WERI-Rb-1 (cell line): ENCODE measurements around the gene CDH23.

Experiments used
- DNase-seq: peaks from one replicate; pipeline ENCODE4 v3.0.0-alpha.2; 2020
- H3K27ac ChIP-seq: fragments of 250-450 bp; sonication (Bioruptor Pico); 2 replicates; pipeline ENCODE4 v1.5.1; 2020; ENCODE audit warnings: mild to moderate bottlenecking, moderate library complexity
- H3K27me3 ChIP-seq: fragments of 250-450 bp; sonication (Bioruptor Pico); 2 replicates; pipeline ENCODE4 v1.5.1; 2021; ENCODE audit warnings: mild to moderate bottlenecking, low read depth, moderate library complexity; ENCODE audit not compliant: insufficient read depth, severe bottlenecking
- H3K36me3 ChIP-seq: fragments of 250-450 bp; sonication (Bioruptor Pico); 2 replicates; pipeline ENCODE4 v1.5.1; 2020; ENCODE audit warnings: mild to moderate bottlenecking, moderate library complexity
- H3K4me3 ChIP-seq: 2 replicates; pipeline ENCODE4 v1.5.1; 2011; ENCODE audit warnings: low read depth, mild to moderate bottlenecking, control low read depth, low read length
- H3K9me3 ChIP-seq: fragments of 250-450 bp; sonication (Bioruptor Pico); 2 replicates; pipeline ENCODE4 v1.5.1; 2021; ENCODE audit warnings: mild to moderate bottlenecking, moderate library complexity; ENCODE audit not compliant: severe bottlenecking
- TF ChIP-seq, protein P1 (sequence below): IDR thresholded peaks from 2 replicates; pipeline ENCODE4 v1.5.1; 2011; ENCODE audit warnings: low read depth, mild to moderate bottlenecking, control low read depth, inconsistent platforms, low read length

CDH23 gene

DNA sequence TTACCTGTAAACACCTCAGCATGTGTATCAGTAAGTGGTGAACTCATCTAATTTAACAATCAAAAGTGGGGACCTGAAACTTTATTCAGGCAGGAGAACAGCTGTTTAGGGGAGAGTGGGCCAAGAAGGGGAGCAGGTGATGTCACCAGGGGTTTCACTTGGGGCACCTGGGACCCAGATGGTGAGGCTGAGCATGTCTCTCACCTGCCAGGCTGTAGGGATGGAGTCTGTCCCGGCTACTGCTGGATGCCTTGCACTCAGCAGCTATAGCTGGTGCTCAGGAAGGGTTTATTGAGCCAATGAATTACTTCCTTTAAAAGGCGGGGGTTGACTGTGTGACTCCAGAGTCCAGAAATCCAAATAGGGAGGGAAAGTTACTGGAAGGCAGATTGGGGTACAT lies 23.0 kb downstream of the CDH23 start:
- no peak overlapping the region for H3K27ac ChIP-seq
- TF ChIP-seq, protein P1, sequence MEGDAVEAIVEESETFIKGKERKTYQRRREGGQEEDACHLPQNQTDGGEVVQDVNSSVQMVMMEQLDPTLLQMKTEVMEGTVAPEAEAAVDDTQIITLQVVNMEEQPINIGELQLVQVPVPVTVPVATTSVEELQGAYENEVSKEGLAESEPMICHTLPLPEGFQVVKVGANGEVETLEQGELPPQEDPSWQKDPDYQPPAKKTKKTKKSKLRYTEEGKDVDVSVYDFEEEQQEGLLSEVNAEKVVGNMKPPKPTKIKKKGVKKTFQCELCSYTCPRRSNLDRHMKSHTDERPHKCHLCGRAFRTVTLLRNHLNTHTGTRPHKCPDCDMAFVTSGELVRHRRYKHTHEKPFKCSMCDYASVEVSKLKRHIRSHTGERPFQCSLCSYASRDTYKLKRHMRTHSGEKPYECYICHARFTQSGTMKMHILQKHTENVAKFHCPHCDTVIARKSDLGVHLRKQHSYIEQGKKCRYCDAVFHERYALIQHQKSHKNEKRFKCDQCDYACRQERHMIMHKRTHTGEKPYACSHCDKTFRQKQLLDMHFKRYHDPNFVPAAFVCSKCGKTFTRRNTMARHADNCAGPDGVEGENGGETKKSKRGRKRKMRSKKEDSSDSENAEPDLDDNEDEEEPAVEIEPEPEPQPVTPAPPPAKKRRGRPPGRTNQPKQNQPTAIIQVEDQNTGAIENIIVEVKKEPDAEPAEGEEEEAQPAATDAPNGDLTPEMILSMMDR = no peak
- no peak for DNase-seq
- H3K27me3 ChIP-seq = no peaks in the 10 kb centered on the region
- H3K4me3 ChIP-seq = no peak overlapping the region
- H3K9me3 ChIP-seq = peaks cover 4% of the 10 kb centered on the region
- peaks cover 55% of the 10 kb centered on the region for H3K36me3 ChIP-seq

DNA sequence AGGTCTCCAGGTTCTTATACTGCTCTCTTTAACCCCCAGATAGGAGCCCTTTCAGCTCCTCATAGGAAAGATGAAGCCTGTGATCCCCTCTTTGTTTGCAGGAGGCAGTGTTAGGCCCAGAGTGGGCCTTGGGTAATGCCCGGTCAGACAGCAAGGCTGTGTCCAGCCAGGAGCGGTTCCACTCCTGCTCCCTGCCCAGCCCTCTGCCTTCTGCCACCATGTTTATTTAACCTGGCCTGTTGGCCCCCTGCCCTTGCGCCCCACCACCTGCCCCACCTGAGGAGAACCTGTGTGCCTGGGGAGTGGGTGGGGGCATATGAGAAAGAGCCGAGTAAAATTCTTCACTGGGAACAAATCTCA lies 24.3 kb downstream of the CDH23 start:
- peaks cover 58% of the 10 kb centered on the region for H3K36me3 ChIP-seq
- no peak for DNase-seq
- no peaks in the 10 kb centered on the region for H3K27me3 ChIP-seq
- no peak overlapping the region for H3K4me3 ChIP-seq
- peaks cover 4% of the 10 kb centered on the region for H3K9me3 ChIP-seq
- H3K27ac ChIP-seq = no peak overlapping the region
- TF ChIP-seq, protein P1 = no peak

DNA sequence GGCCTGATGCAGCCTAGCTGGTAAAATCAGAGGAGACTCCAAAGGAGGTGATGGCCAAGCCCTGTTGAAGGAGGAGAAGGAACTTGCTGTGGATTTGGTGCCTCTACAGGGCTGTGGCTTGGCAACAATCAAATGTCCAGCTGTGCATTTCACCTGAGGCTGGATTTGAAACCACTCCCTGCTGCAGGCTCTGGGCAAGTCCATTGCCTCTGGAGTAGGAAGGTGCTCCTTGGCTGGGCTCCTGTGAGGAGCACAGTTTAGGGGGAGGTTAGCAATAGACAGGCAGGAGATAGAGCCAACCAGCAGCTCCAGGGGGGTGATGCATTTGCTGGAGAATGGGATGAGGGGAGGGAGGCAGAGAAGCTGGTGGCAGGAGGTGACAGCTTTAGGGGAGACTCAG lies 26.5 kb downstream of the CDH23 start:
- no peak overlapping the region for H3K4me3 ChIP-seq
- no peaks in the 10 kb centered on the region for H3K27me3 ChIP-seq
- no peaks in the 10 kb centered on the region for H3K9me3 ChIP-seq
- no peak overlapping the region for H3K27ac ChIP-seq
- DNase-seq = no peak
- TF ChIP-seq, protein P1 = no peak
- peaks cover 47% of the 10 kb centered on the region for H3K36me3 ChIP-seq

DNA sequence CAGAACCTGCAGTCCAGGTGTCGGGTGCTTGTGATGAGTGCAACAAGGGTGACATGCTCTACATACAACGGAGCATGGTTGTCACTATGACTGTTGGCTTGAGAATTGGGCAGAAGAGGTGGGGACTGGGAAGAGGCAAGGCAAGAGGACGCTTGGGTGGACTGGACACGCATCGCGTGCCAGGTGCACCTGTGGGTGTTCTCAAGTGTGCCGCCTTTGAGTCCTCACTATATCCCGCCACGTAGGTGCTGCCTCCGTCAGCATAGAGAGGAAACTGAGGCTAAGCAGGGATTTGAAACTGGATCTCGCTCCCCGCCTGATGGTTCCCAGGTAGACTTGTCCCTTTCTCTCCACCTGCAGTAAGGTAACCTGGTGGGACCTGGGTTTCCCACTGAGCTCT lies 27.2 kb downstream of the CDH23 start:
- TF ChIP-seq, protein P1 = no peak

DNA sequence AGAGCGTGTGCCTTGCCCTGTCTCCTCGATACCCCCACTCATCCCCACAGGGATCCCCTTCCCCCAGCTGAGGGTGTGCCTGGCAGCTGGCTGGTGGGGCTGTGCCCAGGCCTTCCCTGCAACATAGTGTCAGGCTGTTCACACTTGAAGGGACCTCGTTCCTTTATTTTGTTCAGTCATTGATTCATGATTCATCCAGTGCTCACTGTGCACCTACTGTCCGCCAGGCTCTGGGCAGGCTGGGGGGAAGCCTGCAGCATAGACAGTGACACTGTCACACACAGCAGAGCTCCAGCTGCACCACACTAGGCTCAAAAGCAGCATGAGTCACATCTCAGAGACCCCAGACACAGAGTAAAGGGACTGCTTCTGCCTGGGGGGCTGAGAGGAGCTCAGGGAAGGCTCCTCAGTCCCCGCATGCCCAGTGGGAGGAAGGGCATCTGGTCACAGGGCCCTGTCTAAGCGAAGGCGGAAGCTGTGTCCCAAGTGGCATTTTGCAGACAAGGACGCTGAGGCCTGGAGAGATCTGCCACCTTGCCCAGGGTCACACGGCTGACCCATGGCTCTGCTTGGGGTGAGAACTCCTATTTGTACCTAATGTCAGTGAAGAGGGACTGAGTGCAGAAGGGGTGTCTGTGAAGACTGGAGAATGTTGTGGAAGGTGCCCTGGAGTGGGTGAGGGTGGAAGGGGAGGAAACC lies 27.9 kb downstream of the CDH23 start:
- Histone ChIP-seq H3K36me3 (peaks cover 33% of the 10 kb centered on the region), H3K4me3 (no peak overlapping the region), H3K9me3 (no peaks in the 10 kb centered on the region), H3K27ac (no peak overlapping the region), H3K27me3 (no peaks in the 10 kb centered on the region)
- TF ChIP-seq, protein P1 = no peak
- no peak for DNase-seq

More for the DNA sequence above, 27.2 kb downstream of the CDH23 start:
- Histone ChIP-seq H3K27ac (no peak overlapping the region), H3K4me3 (no peak overlapping the region), H3K9me3 (no peaks in the 10 kb centered on the region), H3K36me3 (peaks cover 40% of the 10 kb centered on the region), H3K27me3 (no peaks in the 10 kb centered on the region)
- DNase-seq = no peak

DNA sequence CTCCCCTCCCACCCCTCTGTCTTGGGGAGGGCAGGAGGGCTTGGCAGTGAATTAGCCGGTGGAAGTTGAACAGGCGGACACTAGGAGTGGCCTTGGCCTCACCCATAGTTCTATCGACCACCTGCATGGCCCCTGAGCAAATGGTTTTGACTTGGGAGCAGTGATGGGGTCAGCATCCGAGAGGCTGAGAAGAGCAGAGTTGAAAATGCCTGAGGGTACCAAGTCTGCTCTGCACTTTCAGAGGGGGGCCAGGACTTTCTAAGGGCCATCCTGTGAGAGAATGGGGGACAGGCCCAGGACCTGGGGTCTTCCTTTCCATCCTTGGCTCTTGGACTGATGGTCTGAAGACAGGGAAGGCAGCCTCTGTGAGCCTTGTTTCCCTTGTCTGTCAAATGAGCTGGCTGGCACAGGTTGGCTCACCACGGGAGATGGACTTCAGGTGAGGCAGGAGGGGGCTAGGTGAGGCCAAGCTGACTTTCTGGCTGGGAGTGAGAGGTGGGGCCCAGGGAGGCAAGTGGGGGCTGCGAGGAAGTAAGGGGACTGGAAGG lies 29.4 kb downstream of the CDH23 start:
- no peak for DNase-seq
- peaks cover 33% of the 10 kb centered on the region for H3K36me3 ChIP-seq
- H3K27ac ChIP-seq = no peak overlapping the region
- H3K4me3 ChIP-seq = no peak overlapping the region
- TF ChIP-seq, protein P1 = no peak
- no peaks in the 10 kb centered on the region for H3K9me3 ChIP-seq
- H3K27me3 ChIP-seq = no peaks in the 10 kb centered on the region
